Ishikawa (cell line): ENCODE data around the gene ATF6.

ENCODE experiments used
- CEBPB ChIP-seq: IDR thresholded peaks from 2 replicates; pipeline ENCODE4 v1.6.1; 2012
- CREB1 ChIP-seq: IDR thresholded peaks from 2 replicates; pipeline ENCODE4 v1.6.1; 2012; ENCODE audit warnings: low read depth
- EGR1 ChIP-seq: IDR thresholded peaks from 2 replicates; pipeline ENCODE4 v1.6.1; 2012
- EP300 ChIP-seq: IDR thresholded peaks from 2 replicates; pipeline ENCODE4 v1.6.1; 2012; ENCODE audit warnings: borderline replicate concordance
- MAX ChIP-seq: IDR thresholded peaks from 2 replicates; pipeline ENCODE4 v1.6.1; 2012
- REST ChIP-seq: IDR thresholded peaks from 2 replicates; pipeline ENCODE4 v1.6.1; 2012; ENCODE audit warnings: low read depth, mild to moderate bottlenecking
- TAF1 ChIP-seq: IDR thresholded peaks from 2 replicates; pipeline ENCODE4 v1.6.1; 2012; ENCODE audit warnings: low read depth, mild to moderate bottlenecking
- TCF12 ChIP-seq: IDR thresholded peaks from 2 replicates; pipeline ENCODE4 v1.6.1; 2012; ENCODE audit warnings: low read depth
- YY1 ChIP-seq: IDR thresholded peaks from 2 replicates; pipeline ENCODE4 v1.6.1; 2012; ENCODE audit warnings: low read depth
- ZBTB7A ChIP-seq: IDR thresholded peaks from 2 replicates; pipeline ENCODE4 v1.6.1; 2012; ENCODE audit warnings: low read depth
- TF ChIP-seq, protein P1 (sequence below): IDR thresholded peaks from 2 replicates; pipeline ENCODE4 v1.6.1; 2012

DNA sequence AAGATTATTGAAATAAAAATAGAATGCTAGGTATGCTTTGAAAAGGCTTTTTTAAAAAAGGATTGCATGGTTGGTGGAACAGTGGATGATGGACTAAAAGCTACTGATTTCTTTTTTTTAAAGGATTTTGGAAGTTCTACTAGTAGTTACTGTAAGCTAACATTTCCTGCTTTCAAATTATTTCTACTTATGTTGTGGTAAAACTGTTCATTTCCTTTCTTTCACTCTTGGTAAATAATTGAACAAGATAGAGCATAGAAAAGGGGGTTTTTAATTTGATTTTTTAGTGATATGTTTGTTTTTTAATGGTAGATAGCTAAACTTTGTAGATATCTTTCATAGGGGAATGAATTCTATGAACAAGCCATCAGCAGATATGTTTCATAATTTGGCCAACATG, 153.1 kb downstream of the ATF6 start:
- TF ChIP-seq EP300 (no peak), REST (no peak), TAF1 (no peak), MAX (no peak), EGR1 (no peak), CEBPB (no peak), TCF12 (no peak), YY1 (no peak), ZBTB7A (no peak), CREB1 (no peak)
- TF ChIP-seq, protein P1, sequence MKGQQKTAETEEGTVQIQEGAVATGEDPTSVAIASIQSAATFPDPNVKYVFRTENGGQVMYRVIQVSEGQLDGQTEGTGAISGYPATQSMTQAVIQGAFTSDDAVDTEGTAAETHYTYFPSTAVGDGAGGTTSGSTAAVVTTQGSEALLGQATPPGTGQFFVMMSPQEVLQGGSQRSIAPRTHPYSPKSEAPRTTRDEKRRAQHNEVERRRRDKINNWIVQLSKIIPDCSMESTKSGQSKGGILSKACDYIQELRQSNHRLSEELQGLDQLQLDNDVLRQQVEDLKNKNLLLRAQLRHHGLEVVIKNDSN = no peak
